Measurements from ENCODE around the gene MMP25. TPM values are rescaled to one million over a fixed set of nuclear protein-coding genes. Genes with fewer than 3 reads are reported as not detected.
A peak's percentile ranks its signal among the peaks of the same experiment; 100 is the strongest.

Gene MMP25, protein sequence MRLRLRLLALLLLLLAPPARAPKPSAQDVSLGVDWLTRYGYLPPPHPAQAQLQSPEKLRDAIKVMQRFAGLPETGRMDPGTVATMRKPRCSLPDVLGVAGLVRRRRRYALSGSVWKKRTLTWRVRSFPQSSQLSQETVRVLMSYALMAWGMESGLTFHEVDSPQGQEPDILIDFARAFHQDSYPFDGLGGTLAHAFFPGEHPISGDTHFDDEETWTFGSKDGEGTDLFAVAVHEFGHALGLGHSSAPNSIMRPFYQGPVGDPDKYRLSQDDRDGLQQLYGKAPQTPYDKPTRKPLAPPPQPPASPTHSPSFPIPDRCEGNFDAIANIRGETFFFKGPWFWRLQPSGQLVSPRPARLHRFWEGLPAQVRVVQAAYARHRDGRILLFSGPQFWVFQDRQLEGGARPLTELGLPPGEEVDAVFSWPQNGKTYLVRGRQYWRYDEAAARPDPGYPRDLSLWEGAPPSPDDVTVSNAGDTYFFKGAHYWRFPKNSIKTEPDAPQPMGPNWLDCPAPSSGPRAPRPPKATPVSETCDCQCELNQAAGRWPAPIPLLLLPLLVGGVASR
- 1 to 10 TPM in 3 of 9 donors, under 1 TPM in 6; 0.32 to 3.0 (median 0.90) TPM for total RNA-seq
- 1 to 10 TPM in 1 of 2 donors, under 1 TPM in 1; 0.97 to 1.3 TPM for polyA plus RNA-seq
- long read RNA-seq, donor 1 = 0 reads
- long read RNA-seq, donor 2 = 0 reads
- long read RNA-seq, donor 3 = 0 reads

DNA sequence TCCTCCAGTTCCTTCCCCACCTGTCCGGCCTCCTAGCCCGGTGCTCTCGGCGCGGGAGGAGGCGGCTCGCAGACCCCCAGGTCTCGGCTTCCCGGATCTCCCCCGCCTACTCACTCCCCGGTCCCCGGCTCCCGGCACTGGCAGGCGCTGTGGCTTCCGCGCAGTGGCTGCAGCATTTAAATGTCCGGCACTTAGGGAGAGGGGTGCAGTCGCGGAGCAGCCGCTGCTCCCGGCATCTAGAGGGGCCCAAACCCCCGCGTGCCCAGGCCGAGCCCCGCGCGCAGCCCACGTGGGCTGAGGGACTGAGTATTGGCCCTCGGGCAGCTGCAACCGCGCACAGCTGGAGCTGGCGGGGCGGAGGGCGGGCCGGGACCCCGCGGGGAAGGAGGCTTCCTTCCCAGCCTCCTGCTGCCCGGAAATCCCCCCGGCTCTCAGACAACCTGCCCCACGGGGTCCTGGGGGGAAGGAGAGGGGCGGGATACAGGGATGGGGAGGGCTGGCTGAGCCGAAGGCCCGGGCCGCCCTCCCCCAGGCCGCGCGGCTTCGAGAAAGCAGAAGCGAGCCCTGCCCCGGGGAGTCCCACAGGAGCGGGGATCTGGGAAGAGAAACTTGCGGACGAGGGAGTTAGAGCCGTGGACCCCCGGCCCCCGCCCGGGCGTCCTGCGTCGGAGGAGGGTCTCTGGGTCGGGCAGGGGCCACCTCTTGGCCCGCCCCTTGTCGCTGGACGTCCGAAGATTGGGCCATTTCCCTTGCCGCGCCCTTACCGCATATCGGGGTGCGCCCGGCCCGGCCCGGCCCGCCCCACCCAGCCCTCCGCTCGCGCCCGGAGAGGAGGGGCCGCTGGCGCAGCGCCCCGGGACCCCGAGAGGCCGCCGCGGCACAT, at the start of gene MMP25:
Gene MMP25, plus strand, starts transcription at position 804 of the 883 bp plus-strand sequence. CDS start 357 bp downstream, outside the sequence.
- intact Hi-C loops (cut with DNase I) = no loop called here
- peak in 3 of 4 donors; percentile 38 to 65 (median 41) for ATAC-seq
- H3K36me3 ChIP-seq = no peaks in the 10 kb centered on the region
- no peak for TF ChIP-seq POLR2A (IDR thresholded peaks at IDR 0.05)
- TF ChIP-seq, protein P1, sequence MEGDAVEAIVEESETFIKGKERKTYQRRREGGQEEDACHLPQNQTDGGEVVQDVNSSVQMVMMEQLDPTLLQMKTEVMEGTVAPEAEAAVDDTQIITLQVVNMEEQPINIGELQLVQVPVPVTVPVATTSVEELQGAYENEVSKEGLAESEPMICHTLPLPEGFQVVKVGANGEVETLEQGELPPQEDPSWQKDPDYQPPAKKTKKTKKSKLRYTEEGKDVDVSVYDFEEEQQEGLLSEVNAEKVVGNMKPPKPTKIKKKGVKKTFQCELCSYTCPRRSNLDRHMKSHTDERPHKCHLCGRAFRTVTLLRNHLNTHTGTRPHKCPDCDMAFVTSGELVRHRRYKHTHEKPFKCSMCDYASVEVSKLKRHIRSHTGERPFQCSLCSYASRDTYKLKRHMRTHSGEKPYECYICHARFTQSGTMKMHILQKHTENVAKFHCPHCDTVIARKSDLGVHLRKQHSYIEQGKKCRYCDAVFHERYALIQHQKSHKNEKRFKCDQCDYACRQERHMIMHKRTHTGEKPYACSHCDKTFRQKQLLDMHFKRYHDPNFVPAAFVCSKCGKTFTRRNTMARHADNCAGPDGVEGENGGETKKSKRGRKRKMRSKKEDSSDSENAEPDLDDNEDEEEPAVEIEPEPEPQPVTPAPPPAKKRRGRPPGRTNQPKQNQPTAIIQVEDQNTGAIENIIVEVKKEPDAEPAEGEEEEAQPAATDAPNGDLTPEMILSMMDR (IDR thresholded peaks at IDR 0.05) = no peak
- H3K27me3 ChIP-seq = peaks cover 32 to 89% (median 52%) of the 10 kb centered on the region in 9 donors
- peak within 1 kb of the TSS in 2 of 12 donors; percentile 17 to 19 for H3K27ac ChIP-seq
- peaks cover 4 to 34% (median 16%) of the 10 kb centered on the region in 12 donors for H3K4me1 ChIP-seq
- 0 to 1% (median 1%) methylated on average over 39 to 86 of the region's 86 CpGs for WGBS, 4 donors
- DNase-seq = peak in 1 of 5 donors; percentile 70
- H3K4me3 ChIP-seq = peak within 1 kb of the TSS; percentile 25 to 66 (median 54)
- H3K9me3 ChIP-seq = no peaks in the 10 kb centered on the region

DNA sequence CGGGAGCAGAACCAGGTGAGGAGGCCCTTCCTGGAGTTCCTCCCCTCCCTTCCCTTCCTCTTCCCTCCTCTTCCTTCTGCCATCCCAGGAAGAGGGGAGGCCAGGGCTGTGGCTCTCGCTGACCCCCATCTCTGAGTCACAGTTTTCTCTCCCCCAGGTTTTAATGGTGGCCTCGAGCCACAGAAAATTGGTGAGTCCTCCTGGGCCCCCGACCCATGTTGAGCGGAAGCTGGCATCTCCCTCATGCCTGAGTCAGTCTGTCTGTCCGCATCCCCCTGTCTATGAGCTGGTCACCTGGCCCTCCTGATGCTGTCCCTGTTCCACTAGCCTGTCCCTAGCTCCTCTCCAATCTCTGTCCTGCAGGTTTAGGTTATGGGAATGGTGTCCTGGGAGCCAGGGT, 46.4 kb upstream of the MMP25 start:
- DNase-seq (no peak), ATAC-seq (no peak)
- Histone ChIP-seq H3K9me3 (no peaks in the 10 kb centered on the region), H3K4me1 (peaks cover 0 to 10% (median 2%) of the 10 kb centered on the region in 12 donors), H3K27me3 (peaks cover 0 to 25% (median 2%) of the 10 kb centered on the region in 9 donors), H3K27ac (no peak overlapping the region), H3K36me3 (no peaks in the 10 kb centered on the region), H3K4me3 (no peak overlapping the region)
- TF ChIP-seq, protein P1 (IDR thresholded peaks at IDR 0.05) = no peak
- no peak for TF ChIP-seq POLR2A (IDR thresholded peaks at IDR 0.05)
- 78 to 95% (median 80%) methylated on average over 6 of the region's 6 CpGs for WGBS, 4 donors
- intact Hi-C loops (cut with DNase I) = no loop called here

DNA sequence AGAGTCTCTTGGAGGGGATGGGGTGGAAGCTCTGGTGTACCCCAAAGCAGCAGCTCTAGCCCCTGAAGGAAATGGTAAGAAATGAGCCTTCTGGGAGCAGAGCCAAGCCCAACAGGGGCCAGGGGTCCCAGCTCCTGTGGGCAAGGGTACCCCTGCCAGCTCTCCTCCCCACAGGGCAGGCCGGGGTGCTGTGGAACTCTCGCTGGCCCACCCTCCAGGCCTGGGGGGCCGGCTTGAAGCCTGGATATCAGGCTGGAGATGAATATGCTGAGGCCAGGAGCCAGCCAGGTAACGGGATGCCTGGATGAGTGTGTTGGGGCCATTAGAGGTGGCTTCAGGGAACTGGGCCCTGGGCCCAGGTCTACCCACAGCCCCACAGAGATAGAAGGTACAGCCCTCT, 45.8 kb upstream of the MMP25 start:
- no peaks in the 10 kb centered on the region for H3K36me3 ChIP-seq
- H3K9me3 ChIP-seq = no peaks in the 10 kb centered on the region
- ATAC-seq = no peak
- intact Hi-C loops (cut with DNase I) = no loop called here
- peaks cover 0 to 28% (median 2%) of the 10 kb centered on the region in 9 donors for H3K27me3 ChIP-seq
- H3K27ac ChIP-seq = no peak overlapping the region
- H3K4me3 ChIP-seq = no peak overlapping the region
- H3K4me1 ChIP-seq = peaks cover 0 to 14% (median 3%) of the 10 kb centered on the region in 12 donors
- WGBS, 4 donors = 71 to 89% (median 86%) methylated on average over 1 to 4 of the region's 4 CpGs
- DNase-seq = no peak
- no peak for TF ChIP-seq POLR2A (IDR thresholded peaks at IDR 0.05)

DNA sequence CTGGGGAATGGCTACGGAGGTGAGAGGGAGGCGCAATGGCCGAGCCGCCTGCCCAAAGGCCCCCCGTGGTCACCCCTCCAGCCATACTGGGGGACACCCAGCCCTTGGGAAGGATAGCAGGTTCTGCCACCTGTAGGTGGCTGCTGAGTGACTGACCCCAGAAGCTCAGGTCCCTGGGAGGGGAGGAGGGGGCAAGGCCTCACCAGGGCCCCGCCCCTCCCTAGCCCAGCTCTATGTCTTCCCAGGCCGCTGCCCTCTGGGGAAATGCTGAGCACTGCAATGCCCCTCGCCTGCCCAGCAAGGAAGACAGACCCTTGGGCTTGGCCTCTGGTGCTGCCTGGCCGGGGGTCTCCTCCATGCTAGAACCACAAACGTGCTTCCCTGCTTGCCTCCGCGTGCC, 45.0 kb upstream of the MMP25 start:
- Histone ChIP-seq H3K4me3 (no peak overlapping the region), H3K36me3 (no peaks in the 10 kb centered on the region), H3K4me1 (peaks cover 0 to 14% (median 3%) of the 10 kb centered on the region in 12 donors), H3K27ac (no peak overlapping the region), H3K27me3 (peaks cover 0 to 36% (median 7%) of the 10 kb centered on the region in 9 donors), H3K9me3 (no peaks in the 10 kb centered on the region)
- DNase-seq (no peak), ATAC-seq (no peak)
- intact Hi-C loops (cut with DNase I) = no loop called here
- WGBS, 4 donors = 68 to 77% (median 73%) methylated on average over 10 to 12 of the region's 12 CpGs
- TF ChIP-seq, protein P1 (IDR thresholded peaks at IDR 0.05) = no peak
- no peak for TF ChIP-seq POLR2A (IDR thresholded peaks at IDR 0.05)
